Fibroblast of villous mesenchyme (primary cell): Measurements from ENCODE around the gene NCAPG. TPM values are rescaled to one million over a fixed set of nuclear protein-coding genes. Genes with fewer than 3 reads are reported as not detected.
"Not testable (repeated sequence)": the region's sequence is repeated elsewhere in the genome, so short reads cannot be mapped to it uniquely, and the experiment has no call there.

Experiments
- DNase-seq: peaks from one replicate; pipeline ENCODE4 v3.0.0-alpha.2; 2010; ENCODE audit warnings: low read depth
- H3K4me3 ChIP-seq: 2 replicates; pipeline ENCODE4 v1.5.1; 2011; ENCODE audit warnings: low read depth, mild to moderate bottlenecking, low read length
- total RNA-seq: library from RNA; depleted of rRNA; stranded (reverse); fragments of >200 nt; gene quantifications from 2 replicates; pipeline ENCODE4 v1.2.3, GENCODE V29; 2012
- TF ChIP-seq, protein P1 (sequence below): IDR thresholded peaks from 2 replicates; pipeline ENCODE4 v1.5.1; 2012; ENCODE audit warnings: low read depth, mild to moderate bottlenecking, low read length; ENCODE audit not compliant: insufficient read depth

NCAPG gene
- total RNA-seq, 1 donor, result 32.8 TPM

DNA sequence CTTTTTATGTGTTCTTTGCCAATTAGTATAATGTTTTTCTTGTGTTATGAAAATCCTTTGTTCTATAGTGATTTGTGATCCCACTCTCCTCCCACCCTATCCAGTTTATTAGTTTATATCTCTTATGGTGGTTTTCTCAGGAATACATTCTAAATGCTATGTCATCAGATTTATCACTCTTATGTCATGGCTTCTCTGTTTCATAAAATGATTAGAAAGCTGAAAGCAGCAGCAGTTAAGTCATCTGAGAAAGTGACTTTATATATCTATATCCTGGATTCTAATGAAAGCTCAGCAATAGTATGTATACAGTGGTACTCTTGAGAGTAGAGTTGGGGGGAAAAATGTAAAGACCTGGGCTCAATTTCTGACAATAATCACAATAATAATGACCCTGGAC lies 41.2 kb downstream of the NCAPG start:
- TF ChIP-seq, protein P1, sequence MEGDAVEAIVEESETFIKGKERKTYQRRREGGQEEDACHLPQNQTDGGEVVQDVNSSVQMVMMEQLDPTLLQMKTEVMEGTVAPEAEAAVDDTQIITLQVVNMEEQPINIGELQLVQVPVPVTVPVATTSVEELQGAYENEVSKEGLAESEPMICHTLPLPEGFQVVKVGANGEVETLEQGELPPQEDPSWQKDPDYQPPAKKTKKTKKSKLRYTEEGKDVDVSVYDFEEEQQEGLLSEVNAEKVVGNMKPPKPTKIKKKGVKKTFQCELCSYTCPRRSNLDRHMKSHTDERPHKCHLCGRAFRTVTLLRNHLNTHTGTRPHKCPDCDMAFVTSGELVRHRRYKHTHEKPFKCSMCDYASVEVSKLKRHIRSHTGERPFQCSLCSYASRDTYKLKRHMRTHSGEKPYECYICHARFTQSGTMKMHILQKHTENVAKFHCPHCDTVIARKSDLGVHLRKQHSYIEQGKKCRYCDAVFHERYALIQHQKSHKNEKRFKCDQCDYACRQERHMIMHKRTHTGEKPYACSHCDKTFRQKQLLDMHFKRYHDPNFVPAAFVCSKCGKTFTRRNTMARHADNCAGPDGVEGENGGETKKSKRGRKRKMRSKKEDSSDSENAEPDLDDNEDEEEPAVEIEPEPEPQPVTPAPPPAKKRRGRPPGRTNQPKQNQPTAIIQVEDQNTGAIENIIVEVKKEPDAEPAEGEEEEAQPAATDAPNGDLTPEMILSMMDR, result no peak
- no peak overlapping the region for H3K4me3 ChIP-seq
- DNase-seq, result no peak

- TF ChIP-seq, protein P1, result no peak
- DNase-seq, result peak; percentile 29
- no peak overlapping the region for H3K4me3 ChIP-seq
Measured at GRCh38 chr4:17854036-17854435, 43.3 kb downstream of the NCAPG start.

- no peak overlapping the region for H3K4me3 ChIP-seq
- no peak for DNase-seq
- TF ChIP-seq, protein P1, result no peak
Measured at GRCh38 chr4:17859793-17860406, 49.1 kb downstream of the NCAPG start.

- H3K4me3 ChIP-seq, DNase-seq: not testable (repeated sequence)
Measured at GRCh38 chr4:17861906-17862305, 51.1 kb downstream of the NCAPG start.

- no peak for DNase-seq
- no peak overlapping the region for H3K4me3 ChIP-seq
- TF ChIP-seq, protein P1, result no peak
Measured at GRCh38 chr4:17865866-17866363, 55.1 kb downstream of the NCAPG start.

- no peak overlapping the region for H3K4me3 ChIP-seq
- no peak for DNase-seq
- TF ChIP-seq, protein P1, result no peak
Measured at GRCh38 chr4:17866810-17867209, 56.0 kb downstream of the NCAPG start.

DNA sequence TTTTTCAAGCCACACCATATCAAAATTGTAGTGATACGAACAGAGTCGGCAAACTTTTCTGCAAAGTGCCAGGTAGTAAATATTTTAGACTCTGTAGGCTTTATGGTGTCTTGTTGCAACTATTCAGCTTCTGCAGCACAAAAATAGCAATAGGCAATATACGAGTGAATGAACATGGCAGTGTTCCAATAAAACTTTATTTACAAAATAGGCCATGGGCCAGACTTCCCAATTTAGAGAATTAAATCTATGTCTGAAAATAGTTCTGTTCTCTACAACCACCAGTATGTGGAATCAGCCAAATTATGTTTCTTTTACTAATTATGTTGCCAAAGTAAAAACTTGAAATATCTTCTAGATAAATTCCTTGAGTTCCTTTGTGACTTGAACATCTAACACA lies 56.5 kb downstream of the NCAPG start:
- no peak overlapping the region for H3K4me3 ChIP-seq
- TF ChIP-seq, protein P1, result no peak
- DNase-seq, result no peak
